PFSK-1 (cell line): ENCODE measurements around the gene SEC14L1.

ENCODE experiments used
- FOXP2 ChIP-seq: optimal IDR thresholded peaks from 2 replicates; pipeline ENCODE3; 2011; ENCODE audit warnings: borderline replicate concordance, control low read depth, inconsistent platforms; ENCODE audit not compliant: insufficient read depth; ENCODE audit errors: extremely low read length, extremely low read depth
- POLR2AphosphoS5 ChIP-seq: IDR thresholded peaks from 2 replicates; pipeline ENCODE4 v1.6.1; 2012; ENCODE audit warnings: low read depth, mild to moderate bottlenecking, control low read depth, low read length, moderate library complexity
- REST ChIP-seq, 2 experiments: IDR thresholded peaks; 2 replicates each; pipeline versions ENCODE4 v1.6.1 to v1.8.0; 2011 to 2012; ENCODE audit warnings: low read depth in 2 of 2, low read length in 2 of 2, control low read depth in 1 of 2, inconsistent platforms in 1 of 2, mild to moderate bottlenecking in 1 of 2, moderate library complexity in 1 of 2; ENCODE audit not compliant: insufficient read depth in 1 of 2
- SIN3A ChIP-seq: IDR thresholded peaks from 2 replicates; pipeline ENCODE4 v1.6.1; 2012; ENCODE audit warnings: mild to moderate bottlenecking, low read length, moderate library complexity, borderline replicate concordance; ENCODE audit not compliant: insufficient read depth
- TAF1 ChIP-seq: IDR thresholded peaks from 2 replicates; pipeline ENCODE4 v1.6.1; 2012; ENCODE audit warnings: low read length, control low read depth, borderline replicate concordance; ENCODE audit not compliant: insufficient read depth

The SEC14L1 gene

GRCh38 chr17:77140166-77140877 is 447 bp upstream of the SEC14L1 start:
- TF ChIP-seq SIN3A (no peak), TAF1 (peak; percentile 40; the same call in 1 of the 2 replicates), FOXP2 (peak; percentile 99), POLR2AphosphoS5 (peak; percentile 65), REST (IDR thresholded peaks at IDR 0.05; ENCODE audit: insufficient read depth in 1 of 2, low read depth in 2 of 2, low read length in 2 of 2) (no peak)

GRCh38 chr17:77141846-77142449 is 1.2 kb downstream of the SEC14L1 start:
- TF ChIP-seq SIN3A (no peak), REST (IDR thresholded peaks at IDR 0.05; ENCODE audit: insufficient read depth in 1 of 2, low read depth in 2 of 2, low read length in 2 of 2) (no peak), POLR2AphosphoS5 (no peak)

- TF ChIP-seq TAF1 (no peak), REST (IDR thresholded peaks at IDR 0.05; ENCODE audit: insufficient read depth in 1 of 2, low read depth in 2 of 2, low read length in 2 of 2) (no peak), SIN3A (no peak), FOXP2 (no peak), POLR2AphosphoS5 (no peak)
Observed at GRCh38 chr17:77142689-77143088, 1.9 kb downstream of the SEC14L1 start.

- TF ChIP-seq REST (IDR thresholded peaks at IDR 0.05; ENCODE audit: insufficient read depth in 1 of 2, low read depth in 2 of 2, low read length in 2 of 2) (no peak), TAF1 (no peak), FOXP2 (no peak), SIN3A (no peak), POLR2AphosphoS5 (no peak)
Observed at GRCh38 chr17:77143306-77143705, 2.5 kb downstream of the SEC14L1 start.

- TF ChIP-seq REST (IDR thresholded peaks at IDR 0.05; ENCODE audit: insufficient read depth in 1 of 2, low read depth in 2 of 2, low read length in 2 of 2): no peak
- no peak for TF ChIP-seq TAF1
- no peak for TF ChIP-seq SIN3A
- TF ChIP-seq FOXP2: no peak
- TF ChIP-seq POLR2AphosphoS5: no peak
Observed at GRCh38 chr17:77144227-77144626, 3.5 kb downstream of the SEC14L1 start.
